Natural killer cell treated with Interleukin-12 subunit alpha and Interleukin-12 subunit beta and Interleukin-15 and Interleukin-18, amount 100 ng/mL, for 72 hours (primary cell): ENCODE data around the gene DUX4. TPM values are rescaled to one million over a fixed set of nuclear protein-coding genes. Genes with fewer than 3 reads are reported as not detected.
"Not testable (repeated sequence)": the region's sequence is repeated elsewhere in the genome, so short reads cannot be mapped to it uniquely, and the experiment has no call there.

ENCODE experiments used
- ATAC-seq, 2 donors: fragments of 150-1000 bp; cut with Tn5 transposase in 1 of 2; sonication (Bioruptor Pico), chemical (Tn5 transposase) in 1 of 2; 2 replicates each; pipeline ENCODE4 v1.10.0; 2021
- DNase-seq: peaks from one replicate; pipeline ENCODE4 v3.0.0; 2022; ENCODE audit warnings: low spot score
- H3K27ac Mint-ChIP-seq, 2 donors: 1 replicate in 1 of 2; 2 replicates in 1 of 2; pipeline ENCODE4 v1.8.0; 2022; ENCODE audit warnings: mixed read lengths in 2 of 2, mild to moderate bottlenecking in 1 of 2, moderate library complexity in 1 of 2
- H3K27me3 Mint-ChIP-seq, 2 donors: 1 replicate in 1 of 2; 2 replicates in 1 of 2; pipeline ENCODE4 v1.8.0; 2022; ENCODE audit warnings: mixed read lengths in 2 of 2
- H3K36me3 Mint-ChIP-seq: one replicate; pipeline ENCODE4 v1.8.0; 2022; ENCODE audit warnings: mixed read lengths
- H3K4me1 Mint-ChIP-seq, 2 donors: 1 replicate in 1 of 2; 2 replicates in 1 of 2; pipeline ENCODE4 v1.8.0; 2022; ENCODE audit warnings: low read depth in 2 of 2, mixed read lengths in 2 of 2, mild to moderate bottlenecking in 1 of 2
- H3K4me3 Mint-ChIP-seq: one replicate; pipeline ENCODE4 v1.8.0; 2022; ENCODE audit warnings: mixed read lengths
- H3K9me3 Mint-ChIP-seq: 2 replicates; pipeline ENCODE4 v1.8.0; 2022; ENCODE audit warnings: mixed read lengths
- total RNA-seq, 2 donors: library from RNA; stranded (reverse); gene quantifications; one replicate each; pipeline ENCODE4 v1.2.3, GENCODE V29; 2022

The DUX4 gene
- not detected for total RNA-seq

DNA sequence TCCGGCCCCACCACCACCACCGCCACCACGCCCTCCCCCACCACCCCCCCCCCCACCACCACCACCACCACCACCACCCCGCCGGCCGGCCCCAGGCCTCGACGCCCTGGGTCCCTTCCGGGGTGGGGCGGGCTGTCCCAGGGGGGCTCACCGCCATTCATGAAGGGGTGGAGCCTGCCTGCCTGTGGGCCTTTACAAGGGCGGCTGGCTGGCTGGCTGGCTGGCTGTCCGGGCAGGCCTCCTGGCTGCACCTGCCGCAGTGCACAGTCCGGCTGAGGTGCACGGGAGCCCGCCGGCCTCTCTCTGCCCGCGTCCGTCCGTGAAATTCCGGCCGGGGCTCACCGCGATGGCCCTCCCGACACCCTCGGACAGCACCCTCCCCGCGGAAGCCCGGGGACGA lies at the start of gene DUX4:
DUX4 (plus strand) TSS at position 347 of the 400 bp plus-strand sequence; CDS start at position 347, 0 bp downstream.
- not testable (repeated sequence) for H3K27me3 Mint-ChIP-seq, H3K36me3 Mint-ChIP-seq, DNase-seq, H3K4me3 Mint-ChIP-seq, H3K9me3 Mint-ChIP-seq, H3K27ac Mint-ChIP-seq, H3K4me1 Mint-ChIP-seq, ATAC-seq

DNA sequence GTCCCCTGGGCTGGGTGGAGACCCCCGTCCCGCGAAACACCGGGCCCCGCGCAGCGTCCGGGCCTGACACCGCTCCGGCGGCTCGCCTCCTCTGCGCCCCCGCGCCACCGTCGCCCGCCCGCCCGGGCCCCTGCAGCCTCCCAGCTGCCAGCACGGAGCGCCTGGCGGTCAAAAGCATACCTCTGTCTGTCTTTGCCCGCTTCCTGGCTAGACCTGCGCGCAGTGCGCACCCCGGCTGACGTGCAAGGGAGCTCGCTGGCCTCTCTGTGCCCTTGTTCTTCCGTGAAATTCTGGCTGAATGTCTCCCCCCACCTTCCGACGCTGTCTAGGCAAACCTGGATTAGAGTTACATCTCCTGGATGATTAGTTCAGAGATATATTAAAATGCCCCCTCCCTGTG lies 1.9 kb downstream of the DUX4 start:
- H3K36me3 Mint-ChIP-seq: peaks cover 12% of the 10 kb centered on the region
- not testable (repeated sequence) for H3K4me3 Mint-ChIP-seq, ATAC-seq, H3K27me3 Mint-ChIP-seq, H3K27ac Mint-ChIP-seq, DNase-seq, H3K9me3 Mint-ChIP-seq, H3K4me1 Mint-ChIP-seq

DNA sequence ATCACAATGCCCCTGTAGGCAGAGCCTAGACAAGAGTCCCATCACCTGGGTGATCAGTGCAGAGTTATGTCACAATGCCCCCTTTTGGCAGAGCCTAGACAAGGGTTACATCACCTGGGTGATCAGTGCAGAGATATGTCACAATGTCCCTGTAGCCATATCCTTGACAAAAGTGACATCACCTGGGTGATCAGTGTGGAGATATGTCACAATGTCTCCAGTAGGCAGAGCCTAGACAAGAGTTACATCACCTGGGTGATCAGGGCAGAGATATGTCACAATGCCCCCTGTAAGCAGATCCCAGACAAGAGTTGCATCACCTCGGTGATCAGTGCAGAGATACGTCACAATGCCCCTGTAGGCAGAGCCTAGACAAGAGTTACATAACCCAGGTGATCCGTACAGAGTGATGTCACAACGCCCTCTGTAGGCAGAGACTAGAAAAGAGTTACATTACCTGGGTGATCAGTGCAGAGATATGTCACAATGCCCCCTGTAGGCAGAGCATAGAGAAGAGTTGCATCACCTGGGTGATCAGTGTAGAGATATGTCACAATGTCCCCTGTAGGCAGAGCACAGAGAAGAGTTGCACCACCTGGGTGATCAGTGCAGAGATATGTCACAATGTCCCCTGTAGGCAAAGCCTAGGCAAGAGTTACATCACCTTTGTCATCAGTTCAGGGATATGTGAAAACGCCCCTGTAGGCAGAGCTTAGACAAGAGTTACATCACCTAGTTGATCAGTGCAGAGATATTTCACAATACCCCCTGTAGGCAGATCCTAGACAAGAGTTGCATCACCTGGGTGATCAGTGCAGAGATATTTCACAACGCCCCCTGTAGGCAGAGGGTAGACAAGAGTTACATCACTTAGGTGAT lies 4.4 kb downstream of the DUX4 start:
- not testable (repeated sequence) for H3K4me3 Mint-ChIP-seq, H3K27ac Mint-ChIP-seq, H3K9me3 Mint-ChIP-seq, H3K27me3 Mint-ChIP-seq, H3K4me1 Mint-ChIP-seq
- DNase-seq (peak; percentile 64), ATAC-seq (peak; percentile 54 to 61)
- H3K36me3 Mint-ChIP-seq: peaks cover 17% of the 10 kb centered on the region

DNA sequence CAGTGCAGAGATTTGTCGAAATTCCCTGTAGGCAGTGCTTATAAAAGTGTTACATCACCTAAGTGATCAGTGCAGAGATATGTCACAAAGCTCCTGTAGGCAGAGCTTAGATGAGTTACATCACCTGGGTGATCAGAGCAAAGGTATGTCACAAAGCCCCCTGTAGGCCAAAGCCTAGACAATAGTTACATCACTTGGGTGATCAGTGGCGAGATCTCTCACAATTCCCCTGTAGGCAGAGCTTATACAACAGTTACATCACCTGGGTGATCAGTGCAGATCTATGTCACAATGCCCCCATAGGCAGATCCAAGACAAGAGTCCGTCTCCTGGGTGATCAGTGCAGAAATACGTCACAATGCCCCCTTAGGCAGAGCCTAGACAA lies 5.0 kb downstream of the DUX4 start:
- not testable (repeated sequence) for H3K4me1 Mint-ChIP-seq, DNase-seq, H3K4me3 Mint-ChIP-seq, H3K27ac Mint-ChIP-seq, H3K9me3 Mint-ChIP-seq
- ATAC-seq: peak in 1 of 2 donors; percentile 25
- H3K27me3 Mint-ChIP-seq: peaks cover 2 to 11% of the 10 kb centered on the region in 2 donors
- H3K36me3 Mint-ChIP-seq: peaks cover 17% of the 10 kb centered on the region

DNA sequence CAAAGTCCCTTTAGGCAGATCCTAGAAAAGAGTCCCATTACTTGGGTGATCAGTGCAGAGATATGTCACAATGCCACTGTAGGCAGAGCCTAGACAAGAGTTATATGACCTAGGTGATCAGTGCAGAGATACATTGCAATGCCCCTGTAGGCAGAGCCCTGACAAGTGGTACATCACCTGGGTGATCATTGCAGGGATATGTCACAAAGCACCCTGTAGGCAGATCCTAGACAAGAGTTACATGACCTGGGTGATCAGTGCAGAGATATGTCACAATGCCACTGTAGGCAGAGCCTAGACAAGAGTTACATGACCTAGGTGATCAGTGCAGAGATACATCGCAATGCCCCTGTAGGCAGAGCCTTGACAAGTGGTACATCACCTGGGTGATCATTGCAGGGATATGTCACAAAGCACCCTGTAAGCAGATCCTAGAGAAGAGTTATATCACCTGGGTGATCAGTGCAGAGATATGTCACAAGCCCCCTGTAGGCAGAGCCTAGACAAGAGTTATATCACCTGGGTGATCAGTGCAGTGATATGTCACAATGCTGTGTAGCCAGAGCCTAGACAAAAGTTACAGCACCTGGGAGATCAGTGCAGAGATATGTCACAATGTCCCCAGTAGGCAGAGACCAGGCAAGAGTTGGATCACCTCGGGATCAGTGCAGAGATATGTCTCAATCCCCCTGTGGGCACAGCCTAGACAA lies 5.6 kb downstream of the DUX4 start:
- Mint-ChIP-seq H3K36me3 (peaks cover 17% of the 10 kb centered on the region), H3K27me3 (peaks cover 2 to 15% of the 10 kb centered on the region in 2 donors)
- H3K4me3 Mint-ChIP-seq, H3K4me1 Mint-ChIP-seq, H3K9me3 Mint-ChIP-seq, H3K27ac Mint-ChIP-seq: not testable (repeated sequence)
- DNase-seq (peak; percentile 60), ATAC-seq (peak; percentile 75 to 81)

DNA sequence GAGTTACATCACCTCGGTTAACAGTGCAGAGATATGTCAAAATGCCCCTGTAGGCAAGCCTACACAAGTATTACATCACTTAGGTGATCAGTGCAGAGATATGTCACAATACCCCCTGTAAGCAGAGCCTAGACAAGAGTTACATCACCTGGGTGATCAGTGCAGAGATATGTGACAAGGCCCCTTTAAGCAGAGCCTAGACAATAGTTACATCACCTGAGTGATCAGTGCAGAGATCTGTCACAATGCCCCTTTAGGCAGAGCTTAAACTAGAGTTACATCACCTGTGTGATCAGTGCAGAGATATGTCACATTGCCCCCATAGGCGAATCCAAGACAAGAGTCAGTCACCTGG lies 6.1 kb downstream of the DUX4 start:
- not testable (repeated sequence) for DNase-seq, H3K4me1 Mint-ChIP-seq, H3K9me3 Mint-ChIP-seq, H3K4me3 Mint-ChIP-seq, H3K27ac Mint-ChIP-seq
- Mint-ChIP-seq H3K36me3 (peaks cover 17% of the 10 kb centered on the region), H3K27me3 (peaks cover 2 to 15% of the 10 kb centered on the region in 2 donors)
- peak; percentile 62 to 71 for ATAC-seq

DNA sequence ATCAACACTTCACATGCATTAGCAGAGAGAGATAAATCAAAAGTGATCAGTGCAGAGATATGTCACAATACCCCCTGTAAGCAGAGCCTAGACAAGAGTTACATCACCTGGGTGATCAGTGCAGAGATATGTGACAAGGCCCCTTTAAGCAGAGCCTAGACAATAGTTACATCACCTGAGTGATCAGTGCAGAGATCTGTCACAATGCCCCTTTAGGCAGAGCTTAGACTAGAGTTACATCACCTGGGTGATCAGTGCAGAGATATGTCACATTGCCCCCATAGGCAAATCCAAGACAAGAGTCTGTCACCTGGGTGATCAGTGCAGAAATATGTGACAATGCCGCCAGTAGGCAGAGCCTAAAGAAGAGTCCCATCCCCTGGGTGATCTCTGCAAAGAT lies 7.4 kb downstream of the DUX4 start:
- H3K4me3 Mint-ChIP-seq, H3K4me1 Mint-ChIP-seq, H3K9me3 Mint-ChIP-seq, H3K27ac Mint-ChIP-seq, H3K27me3 Mint-ChIP-seq: not testable (repeated sequence)
- DNase-seq (peak; percentile 12), ATAC-seq (peak; percentile 34 to 60)
- H3K36me3 Mint-ChIP-seq: peaks cover 13% of the 10 kb centered on the region

DNA sequence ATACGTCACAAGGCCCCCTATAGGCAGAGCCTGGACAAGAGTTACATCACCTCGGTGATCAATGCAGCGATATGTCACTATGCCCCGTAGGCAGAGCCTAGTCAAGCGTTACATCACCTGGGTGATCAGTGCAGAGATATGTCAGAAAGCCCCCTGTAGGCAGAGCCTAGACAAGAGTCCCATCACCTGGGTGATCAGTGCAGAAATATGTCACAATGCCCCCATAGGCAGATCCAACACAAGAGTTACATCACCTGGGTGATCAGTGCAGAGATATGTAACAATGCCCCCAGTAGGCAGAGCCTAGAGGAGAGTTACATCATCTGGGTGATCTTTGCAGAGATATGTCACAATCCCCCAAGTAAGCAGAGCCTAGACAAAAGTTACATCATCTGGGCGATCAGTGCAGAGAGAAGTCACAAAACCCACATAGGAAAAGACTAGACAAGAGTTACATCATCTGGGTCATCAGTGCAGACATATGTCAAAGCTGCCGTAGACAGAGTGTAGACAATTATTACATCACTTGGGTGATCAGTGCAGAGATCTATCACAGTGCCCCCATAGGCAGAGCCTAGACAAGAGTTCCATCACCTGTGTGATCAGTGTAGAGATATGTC lies 8.0 kb downstream of the DUX4 start:
- H3K27me3 Mint-ChIP-seq, H3K4me3 Mint-ChIP-seq, ATAC-seq, H3K4me1 Mint-ChIP-seq, H3K27ac Mint-ChIP-seq, H3K9me3 Mint-ChIP-seq: not testable (repeated sequence)
- DNase-seq: peak; percentile 62
- peaks cover 13% of the 10 kb centered on the region for H3K36me3 Mint-ChIP-seq

DNA sequence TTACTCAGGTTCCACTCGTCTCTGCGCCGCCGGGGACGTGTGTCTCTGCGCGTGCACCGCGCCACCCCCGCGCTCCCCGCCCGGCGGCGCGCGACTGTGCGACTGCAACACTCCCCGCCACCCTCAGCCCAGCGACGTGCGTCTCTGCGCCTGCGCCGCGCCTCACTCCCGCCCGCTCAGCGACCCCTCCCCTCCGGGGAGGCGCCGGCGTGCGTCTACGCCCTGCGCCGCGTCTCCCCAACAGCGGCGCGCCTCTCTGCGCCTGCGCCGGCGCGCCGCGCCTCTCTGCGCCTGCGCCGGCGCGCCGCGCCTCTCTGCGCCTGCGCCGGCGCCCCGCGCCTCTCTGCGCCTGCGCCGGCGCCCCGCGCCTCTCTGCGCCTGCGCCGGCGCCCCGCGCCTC lies 29.9 kb downstream of the DUX4 start:
- not testable (repeated sequence) for H3K4me3 Mint-ChIP-seq, H3K4me1 Mint-ChIP-seq, H3K36me3 Mint-ChIP-seq, ATAC-seq, H3K9me3 Mint-ChIP-seq, H3K27me3 Mint-ChIP-seq, H3K27ac Mint-ChIP-seq
- peak; percentile 59 for DNase-seq

Other genes starting within 250 kb of the DUX4 start
- gene FRG1, start 232.9 kb upstream of the DUX4 start, total RNA-seq: 10 to 100 TPM; 27.5 to 51.5 TPM
- gene FRG2, start 146.5 kb upstream of the DUX4 start, total RNA-seq: not detected
- gene DBET, start 109.3 kb upstream of the DUX4 start, total RNA-seq: not detected